Endothelial cell of hepatic sinusoid (primary cell): ENCODE results near the gene RNU5D-1.

ENCODE experiments used
- in situ Hi-C: cut with HindIII; loops from 2 replicates; pipeline ENCODE4 v1.10.0; 2017; ENCODE audit warnings: low sequenced_read_pairs

Gene RNU5D-1

GRCh38 chr1:44733784-44734183 lies 2.8 kb upstream of the RNU5D-1 start:
- in situ Hi-C loops = no loop called here

GRCh38 chr1:44733365-44733764 lies 2.4 kb upstream of the RNU5D-1 start:
- in situ Hi-C loops = no loop called here

- in situ Hi-C loops = loop anchor here (5.0 kb wide), 1 partner anchor 52 kb away; the partner anchor contains the start of gene RPS8
Measured at GRCh38 chr1:44724955-44725698, 5.8 kb downstream of the RNU5D-1 start.

- in situ Hi-C loops = no loop called here
Measured at GRCh38 chr1:44724296-44724954, 6.5 kb downstream of the RNU5D-1 start.

GRCh38 chr1:44723496-44724295 lies 7.3 kb downstream of the RNU5D-1 start:
- in situ Hi-C loops = no loop called here

GRCh38 chr1:44723064-44723463 lies 7.9 kb downstream of the RNU5D-1 start:
- in situ Hi-C loops = no loop called here

GRCh38 chr1:44721485-44722361 lies 9.2 kb downstream of the RNU5D-1 start:
- in situ Hi-C loops = no loop called here

GRCh38 chr1:44720281-44720680 lies 10.7 kb downstream of the RNU5D-1 start:
- in situ Hi-C loops = no loop called here

- in situ Hi-C loops = no loop called here
Measured at GRCh38 chr1:44719318-44719717, 11.7 kb downstream of the RNU5D-1 start.

GRCh38 chr1:44718091-44718490 lies 12.9 kb downstream of the RNU5D-1 start:
- in situ Hi-C loops = no loop called here

- in situ Hi-C loops = no loop called here
Measured at GRCh38 chr1:44717653-44718052, 13.3 kb downstream of the RNU5D-1 start.

- in situ Hi-C loops = no loop called here
Measured at GRCh38 chr1:44717156-44717555, 13.8 kb downstream of the RNU5D-1 start.

- in situ Hi-C loops = no loop called here
Measured at GRCh38 chr1:44714944-44715571, 15.9 kb downstream of the RNU5D-1 start.

GRCh38 chr1:44714532-44714931 lies 16.4 kb downstream of the RNU5D-1 start:
- in situ Hi-C loops = no loop called here

- in situ Hi-C loops = no loop called here
Measured at GRCh38 chr1:44713321-44713781, 17.6 kb downstream of the RNU5D-1 start.

GRCh38 chr1:44707959-44708831 lies 22.8 kb downstream of the RNU5D-1 start:
- in situ Hi-C loops = no loop called here

- in situ Hi-C loops = no loop called here
Measured at GRCh38 chr1:44707112-44707881, 23.7 kb downstream of the RNU5D-1 start.

GRCh38 chr1:44705938-44706337 lies 25.0 kb downstream of the RNU5D-1 start:
- in situ Hi-C loops = no loop called here
